ENCODE measurements around the gene TXNDC9.
"Not testable (repeated sequence)": the region's sequence is repeated elsewhere in the genome, so short reads cannot be mapped to it uniquely, and the experiment has no call there.

TXNDC9 gene

GRCh38 chr2:99335911-99336803, at the start of gene TXNDC9:
Gene TXNDC9, minus strand, starts transcription at chr2:99336333. Its CDS starts 3,123 bp downstream, at chr2:99333210.
- DNase-seq (ENCODE audit: low read depth in 2 of 3, low spot score in 2 of 3): peak; percentile 68 to 94 (median 89)

- no peak for DNase-seq (ENCODE audit: low read depth in 2 of 3, low spot score in 2 of 3)
Measured at GRCh38 chr2:99382143-99382542, 46.0 kb upstream of the TXNDC9 start.

GRCh38 chr2:99380376-99381010, 44.4 kb upstream of the TXNDC9 start:
- DNase-seq (ENCODE audit: low read depth in 2 of 3, low spot score in 2 of 3): no peak

GRCh38 chr2:99377879-99378278, 41.7 kb upstream of the TXNDC9 start:
- DNase-seq (ENCODE audit: low read depth in 2 of 3, low spot score in 2 of 3): no peak

- no peak for DNase-seq (ENCODE audit: low read depth in 2 of 3, low spot score in 2 of 3)
Measured at GRCh38 chr2:99376254-99376864, 40.2 kb upstream of the TXNDC9 start.

GRCh38 chr2:99374747-99375146, 38.6 kb upstream of the TXNDC9 start:
- DNase-seq (ENCODE audit: low read depth in 2 of 3, low spot score in 2 of 3): no peak

- DNase-seq (ENCODE audit: low read depth in 2 of 3, low spot score in 2 of 3): no peak
Measured at GRCh38 chr2:99373144-99373543, 37.0 kb upstream of the TXNDC9 start.

- not testable (repeated sequence) for DNase-seq (ENCODE audit: low read depth in 2 of 3, low spot score in 2 of 3)
Measured at GRCh38 chr2:99368854-99369253, 32.7 kb upstream of the TXNDC9 start.

GRCh38 chr2:99365661-99366060, 29.5 kb upstream of the TXNDC9 start:
- DNase-seq (ENCODE audit: low read depth in 2 of 3, low spot score in 2 of 3): no peak

- no peak for DNase-seq (ENCODE audit: low read depth in 2 of 3, low spot score in 2 of 3)
Measured at GRCh38 chr2:99356853-99357252, 20.7 kb upstream of the TXNDC9 start.

- DNase-seq (ENCODE audit: low read depth in 2 of 3, low spot score in 2 of 3): not testable (repeated sequence)
Measured at GRCh38 chr2:99354825-99355224, 18.7 kb upstream of the TXNDC9 start.

GRCh38 chr2:99354070-99354469, 17.9 kb upstream of the TXNDC9 start:
- DNase-seq (ENCODE audit: low read depth in 2 of 3, low spot score in 2 of 3): no peak

- DNase-seq (ENCODE audit: low read depth in 2 of 3, low spot score in 2 of 3): no peak
Measured at GRCh38 chr2:99350194-99350593, 14.1 kb upstream of the TXNDC9 start.

- no peak for DNase-seq (ENCODE audit: low read depth in 2 of 3, low spot score in 2 of 3)
Measured at GRCh38 chr2:99348173-99348572, 12.0 kb upstream of the TXNDC9 start.

- DNase-seq (ENCODE audit: low read depth in 2 of 3, low spot score in 2 of 3): no peak
Measured at GRCh38 chr2:99346218-99346617, 10.1 kb upstream of the TXNDC9 start.

- not testable (repeated sequence) for DNase-seq (ENCODE audit: low read depth in 2 of 3, low spot score in 2 of 3)
Measured at GRCh38 chr2:99345446-99345845, 9.3 kb upstream of the TXNDC9 start.

GRCh38 chr2:99342536-99342935, 6.4 kb upstream of the TXNDC9 start:
- DNase-seq (ENCODE audit: low read depth in 2 of 3, low spot score in 2 of 3): no peak

GRCh38 chr2:99340669-99341236, 4.6 kb upstream of the TXNDC9 start:
- DNase-seq (ENCODE audit: low read depth in 2 of 3, low spot score in 2 of 3): no peak

- DNase-seq (ENCODE audit: low read depth in 2 of 3, low spot score in 2 of 3): peak in 1 of 3 experiments; percentile 4
Measured at GRCh38 chr2:99338029-99338585, 2.0 kb upstream of the TXNDC9 start.

- peak; percentile 69 to 92 (median 73) for DNase-seq (ENCODE audit: low read depth in 2 of 3, low spot score in 2 of 3)
Measured at GRCh38 chr2:99337113-99338028, 1.2 kb upstream of the TXNDC9 start, which contains the start of gene EIF5B. Gene EIF5B, plus strand, starts transcription at chr2:99337389. Its CDS starts 166 bp downstream, at chr2:99337555.

Data from activated CD8-positive, alpha-beta memory T cell treated with anti-CD3 and anti-CD28 coated beads for 48 hours (primary cell).